DND-41 (cell line): ENCODE measurements around the gene BRCA1.
"Not testable (repeated sequence)": the region's sequence is repeated elsewhere in the genome, so short reads cannot be mapped to it uniquely, and the experiment has no call there.

Source experiments
- ATAC-seq: fragments of 200-7000 bp; cut with Tn5 transposase; 3 replicates; pipeline ENCODE4 v1.9.1; 2021; ENCODE audit warnings: low read depth; ENCODE audit not compliant: insufficient read depth
- DNase-seq: peaks from one replicate; pipeline ENCODE4 v3.0.0-alpha.2; 2020
- H2AFZ ChIP-seq: 2 replicates; pipeline ENCODE4 v1.6.0; 2012; ENCODE audit warnings: low read depth, low read length
- H3K27ac ChIP-seq: 2 replicates; pipeline ENCODE4 v1.5.1; 2012; ENCODE audit warnings: low read length, inconsistent platforms
- H3K27me3 ChIP-seq: fragments of 200-600 bp; sonication (generic); 2 replicates; pipeline ENCODE4 v1.6.0; 2012; ENCODE audit warnings: low read length, mild to moderate bottlenecking, inconsistent platforms; ENCODE audit not compliant: insufficient read depth, poor library complexity
- H3K36me3 ChIP-seq: 2 replicates; pipeline ENCODE4 v1.5.1; 2012; ENCODE audit warnings: low read length, inconsistent platforms; ENCODE audit not compliant: insufficient read depth
- H3K4me1 ChIP-seq: 2 replicates; pipeline ENCODE4 v1.5.1; 2012; ENCODE audit warnings: mild to moderate bottlenecking, low read length; ENCODE audit not compliant: insufficient read depth
- H3K4me2 ChIP-seq: 2 replicates; pipeline ENCODE4 v1.6.0; 2012; ENCODE audit warnings: mild to moderate bottlenecking, moderate library complexity, low read length, inconsistent platforms; ENCODE audit not compliant: insufficient read depth
- H3K4me3 ChIP-seq, 2 experiments: fragments of 200-600 bp in 1 of 2; shearing (Covaris generic) in 1 of 2; 2 replicates each; pipeline ENCODE4 v1.5.1; 2012 to 2016; ENCODE audit warnings: inconsistent platforms in 2 of 2, low read length in 2 of 2, mild to moderate bottlenecking in 2 of 2, low read depth in 1 of 2, moderate library complexity in 1 of 2
- H3K79me2 ChIP-seq: 2 replicates; pipeline ENCODE4 v1.6.0; 2012; ENCODE audit warnings: low read length, inconsistent platforms; ENCODE audit not compliant: insufficient read depth
- H3K9ac ChIP-seq: 2 replicates; pipeline ENCODE4 v1.6.0; 2012; ENCODE audit warnings: low read depth, mild to moderate bottlenecking, inconsistent platforms, low read length, moderate library complexity
- H3K9me3 ChIP-seq: 2 replicates; pipeline ENCODE4 v1.5.1; 2012; ENCODE audit warnings: low read length, moderate library complexity, mild to moderate bottlenecking, inconsistent platforms; ENCODE audit not compliant: insufficient read depth, severe bottlenecking
- H4K20me1 ChIP-seq: 2 replicates; pipeline ENCODE4 v1.6.0; 2012; ENCODE audit warnings: low read length; ENCODE audit not compliant: insufficient read depth
- CTCF ChIP-seq: IDR thresholded peaks from 2 replicates; pipeline ENCODE4 v1.5.1; 2012; ENCODE audit warnings: borderline replicate concordance, low read length, moderate library complexity, mild to moderate bottlenecking; ENCODE audit not compliant: poor library complexity, severe bottlenecking; ENCODE audit errors: extremely low read depth
- EZH2 ChIP-seq: IDR thresholded peaks from 3 replicates; pipeline ENCODE4 v1.6.1; 2012; ENCODE audit warnings: borderline replicate concordance, low read depth, mild to moderate bottlenecking, moderate library complexity, low read length, inconsistent platforms; ENCODE audit not compliant: severe bottlenecking

BRCA1 gene

GRCh38 chr17:43143201-43143600, 18.0 kb upstream of the BRCA1 start:
- Histone ChIP-seq H3K4me1 (no peaks in the 10 kb centered on the region), H3K9ac (no peak overlapping the region), H3K4me2 (no peak overlapping the region), H2AFZ (no peak overlapping the region), H3K27ac (no peak overlapping the region), H3K79me2 (no peaks in the 10 kb centered on the region), H3K27me3 (no peaks in the 10 kb centered on the region), H3K36me3 (no peaks in the 10 kb centered on the region), H3K9me3 (no peaks in the 10 kb centered on the region), H4K20me1 (no peaks in the 10 kb centered on the region), H3K4me3 (no peak overlapping the region)
- DNase-seq: no peak
- ATAC-seq: no peak
- TF ChIP-seq CTCF: no peak
- no peak for TF ChIP-seq EZH2

GRCh38 chr17:43142153-43142552, 17.0 kb upstream of the BRCA1 start:
- H3K4me1 ChIP-seq: peaks cover 4% of the 10 kb centered on the region; the same call in 1 of the 2 replicates
- H3K4me3 ChIP-seq: no peak overlapping the region
- H3K27me3 ChIP-seq: no peaks in the 10 kb centered on the region
- H3K36me3 ChIP-seq: no peaks in the 10 kb centered on the region
- ATAC-seq (no peak), DNase-seq (no peak)
- no peak overlapping the region for H3K27ac ChIP-seq
- no peak overlapping the region for H3K9ac ChIP-seq
- no peak overlapping the region for H2AFZ ChIP-seq
- H3K79me2 ChIP-seq: no peaks in the 10 kb centered on the region
- no peaks in the 10 kb centered on the region for H4K20me1 ChIP-seq
- H3K9me3 ChIP-seq: no peaks in the 10 kb centered on the region
- no peak overlapping the region for H3K4me2 ChIP-seq
- TF ChIP-seq CTCF (no peak), EZH2 (no peak)

GRCh38 chr17:43140396-43141332, 15.5 kb upstream of the BRCA1 start:
- no peaks in the 10 kb centered on the region for H4K20me1 ChIP-seq
- TF ChIP-seq CTCF: no peak
- TF ChIP-seq EZH2: no peak
- no peak overlapping the region for H3K9ac ChIP-seq
- no peaks in the 10 kb centered on the region; the same call in 1 of the 2 replicates for H3K36me3 ChIP-seq
- H3K79me2 ChIP-seq: no peaks in the 10 kb centered on the region
- DNase-seq (no peak), ATAC-seq (no peak)
- H3K4me2 ChIP-seq: no peak overlapping the region
- no peaks in the 10 kb centered on the region for H3K27me3 ChIP-seq
- no peak overlapping the region; the same call in 1 of the 2 replicates for H3K27ac ChIP-seq
- peaks cover 19% of the 10 kb centered on the region for H3K4me1 ChIP-seq
- H2AFZ ChIP-seq: no peak overlapping the region
- no peaks in the 10 kb centered on the region for H3K9me3 ChIP-seq
- H3K4me3 ChIP-seq: no peak overlapping the region

GRCh38 chr17:43138531-43138930, 13.4 kb upstream of the BRCA1 start:
- not testable (repeated sequence) for H2AFZ ChIP-seq, H3K9ac ChIP-seq, DNase-seq, H3K79me2 ChIP-seq, H3K9me3 ChIP-seq, H3K4me2 ChIP-seq, H4K20me1 ChIP-seq, ATAC-seq, H3K27me3 ChIP-seq, H3K4me3 ChIP-seq, H3K27ac ChIP-seq
- H3K36me3 ChIP-seq: peaks cover 21% of the 10 kb centered on the region
- H3K4me1 ChIP-seq: peaks cover 33% of the 10 kb centered on the region

- DNase-seq: peak; percentile 44
- peaks cover 33% of the 10 kb centered on the region for H3K4me1 ChIP-seq
- not testable (repeated sequence) for H4K20me1 ChIP-seq, H2AFZ ChIP-seq, H3K9me3 ChIP-seq, H3K27me3 ChIP-seq, ATAC-seq, H3K4me3 ChIP-seq, H3K4me2 ChIP-seq, H3K79me2 ChIP-seq, H3K9ac ChIP-seq
- H3K36me3 ChIP-seq: peaks cover 32% of the 10 kb centered on the region
- H3K27ac ChIP-seq: peak overlapping the region; percentile 76
Observed at GRCh38 chr17:43136574-43136973, 11.4 kb upstream of the BRCA1 start.
